GM18873 (cell line): ENCODE data around the gene PREX1.
A peak's percentile ranks its signal among the peaks of the same experiment; 100 is the strongest.
"Not testable (repeated sequence)": the region's sequence is repeated elsewhere in the genome, so short reads cannot be mapped to it uniquely, and the experiment has no call there.

Source experiments
- ATAC-seq: cut with Tn5 transposase; IDR thresholded peaks from one replicate; pipeline ENCODE4 v1.9.1; 2021; ENCODE audit warnings: mild to moderate bottlenecking, moderate library complexity, moderate number of reproducible peaks; ENCODE audit not compliant: unreplicated experiment, low FRiP score

The PREX1 gene

DNA sequence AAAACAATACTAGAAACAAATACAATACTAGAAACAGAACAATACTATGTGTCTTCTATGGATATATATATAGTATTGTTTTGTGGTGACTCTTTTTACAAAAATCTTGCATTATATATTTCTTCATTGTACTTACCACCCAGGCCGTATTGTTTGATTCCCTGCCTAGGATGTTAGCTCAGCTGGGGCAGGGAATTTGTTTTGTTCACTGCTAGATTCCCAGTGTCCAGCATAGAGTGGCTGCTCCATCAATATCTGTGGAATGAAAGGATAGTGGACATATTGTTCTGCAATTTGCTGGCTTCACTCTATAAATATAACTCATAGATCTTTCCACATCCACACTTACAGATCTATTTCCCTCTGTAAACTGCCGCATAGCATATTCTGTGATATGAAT, 21.5 kb upstream of the PREX1 start:
- no peak for ATAC-seq

- no peak for ATAC-seq
These were observed 19.9 kb upstream of the PREX1 start for GRCh38 chr20:48847498-48848205.

GRCh38 chr20:48846516-48847492, 19.0 kb upstream of the PREX1 start:
- ATAC-seq = peak; percentile 82

GRCh38 chr20:48845721-48846306, 18.0 kb upstream of the PREX1 start:
- ATAC-seq = no peak

GRCh38 chr20:48844996-48845395, 17.2 kb upstream of the PREX1 start:
- no peak for ATAC-seq

- not testable (repeated sequence) for ATAC-seq
These were observed 16.1 kb upstream of the PREX1 start for GRCh38 chr20:48843896-48844295.

- no peak for ATAC-seq
These were observed 15.4 kb upstream of the PREX1 start for GRCh38 chr20:48843057-48843806.

- ATAC-seq = no peak
These were observed 14.2 kb upstream of the PREX1 start for GRCh38 chr20:48841875-48842529.

DNA sequence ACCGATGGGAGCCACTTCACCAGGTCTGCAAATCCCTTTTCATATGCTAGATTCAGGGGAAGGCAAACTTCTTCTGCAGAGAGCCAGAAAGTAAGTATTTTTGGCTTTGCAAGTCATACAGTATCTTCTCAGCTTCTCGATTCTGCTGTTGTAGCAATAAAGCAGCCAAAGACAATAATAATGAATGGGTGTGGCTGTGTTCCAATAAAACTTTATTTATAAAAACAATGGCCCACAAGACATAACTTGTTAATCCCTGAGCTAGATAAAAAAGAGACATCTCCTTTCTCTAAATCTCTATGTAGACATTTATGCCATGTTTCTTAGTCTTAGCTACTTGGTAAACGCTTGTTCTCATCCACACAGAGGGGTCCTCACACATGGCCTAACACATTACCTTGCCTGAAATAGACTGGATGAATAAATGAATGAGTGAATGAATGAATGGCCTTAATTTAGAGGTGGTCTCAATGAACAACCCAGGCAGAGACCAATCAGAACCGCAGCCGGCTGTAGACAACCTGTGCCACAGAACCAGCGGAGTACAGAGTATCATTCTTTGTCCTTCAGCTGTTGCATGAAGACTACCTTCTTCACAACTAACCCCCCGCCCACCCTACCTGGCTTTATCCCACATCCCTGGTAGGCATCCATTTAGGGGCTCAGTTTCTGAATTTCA, 13.5 kb upstream of the PREX1 start:
- no peak for ATAC-seq

DNA sequence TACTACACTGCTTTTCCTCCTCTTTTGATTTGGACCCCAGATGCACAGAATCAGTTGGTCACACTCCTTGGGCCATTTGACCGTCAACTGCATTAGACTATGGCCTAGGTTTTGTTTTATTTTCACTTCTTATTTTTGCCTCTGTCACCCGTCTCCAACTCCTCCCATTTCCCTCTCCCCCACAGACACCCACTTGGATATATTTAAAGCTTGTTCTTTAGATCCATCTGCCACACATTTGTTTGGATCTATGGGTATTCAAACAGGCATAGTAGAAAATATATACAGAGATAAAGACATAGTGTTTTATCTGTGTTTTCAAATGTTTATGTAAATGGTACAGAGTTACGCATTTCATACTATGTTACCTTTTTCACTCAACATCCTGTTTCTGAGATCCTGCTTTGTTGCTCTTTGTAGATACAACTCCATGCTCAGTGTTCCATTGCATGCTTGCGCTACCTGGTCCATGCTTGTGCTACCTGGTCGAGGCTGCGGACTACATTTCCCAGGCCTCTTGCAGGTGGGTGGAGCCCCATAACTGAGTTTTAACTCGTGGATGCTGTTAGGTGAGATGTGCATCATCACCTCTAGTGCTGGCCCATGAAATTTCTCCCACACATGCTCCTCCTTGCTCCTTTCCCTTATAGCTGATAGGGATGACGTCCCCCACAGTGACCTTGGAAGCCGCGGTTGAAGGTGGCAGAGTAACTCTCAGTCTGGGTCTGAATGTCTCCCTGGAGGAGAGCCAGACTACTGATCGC, 11.5 kb upstream of the PREX1 start:
- no peak for ATAC-seq

DNA sequence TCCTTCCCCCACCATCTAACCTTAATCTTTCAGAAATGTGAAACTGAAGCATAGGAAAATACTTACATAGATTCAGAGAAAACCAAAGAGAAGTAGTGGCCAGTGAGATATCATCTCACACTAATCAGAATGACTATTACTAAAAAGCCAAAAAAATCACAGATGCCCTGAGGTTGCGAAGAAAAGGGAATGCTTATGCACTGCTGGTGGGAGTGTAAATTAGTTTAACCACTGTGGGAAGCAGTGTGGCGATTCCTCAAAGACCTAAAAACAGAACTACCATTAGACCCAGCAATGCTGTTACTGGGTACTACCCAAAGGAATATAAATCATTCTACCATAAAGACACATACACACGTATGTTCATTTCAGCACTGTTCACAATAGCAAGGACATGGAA, 9.2 kb upstream of the PREX1 start:
- ATAC-seq = no peak

DNA sequence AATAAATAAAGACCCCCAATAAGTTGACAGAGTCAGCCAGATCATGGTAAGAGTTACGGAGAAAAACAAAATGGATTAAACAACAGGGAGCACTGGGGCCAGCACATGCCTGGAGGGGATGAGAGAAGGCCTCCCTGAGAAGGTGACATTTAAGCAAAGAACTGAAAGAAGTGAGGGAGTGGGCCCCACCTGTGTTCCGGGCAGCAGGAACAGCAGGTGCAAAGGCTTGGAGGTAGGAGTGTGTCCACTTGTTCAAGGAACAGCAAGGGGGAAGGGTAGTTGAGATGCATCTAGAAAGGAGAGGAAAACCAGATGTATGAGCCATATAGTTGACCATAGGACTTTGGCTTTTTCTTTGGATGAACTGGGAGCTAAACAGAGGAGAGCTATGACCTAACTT, 7.6 kb upstream of the PREX1 start:
- ATAC-seq = no peak

GRCh38 chr20:48834278-48834677, 6.5 kb upstream of the PREX1 start:
- ATAC-seq = no peak

DNA sequence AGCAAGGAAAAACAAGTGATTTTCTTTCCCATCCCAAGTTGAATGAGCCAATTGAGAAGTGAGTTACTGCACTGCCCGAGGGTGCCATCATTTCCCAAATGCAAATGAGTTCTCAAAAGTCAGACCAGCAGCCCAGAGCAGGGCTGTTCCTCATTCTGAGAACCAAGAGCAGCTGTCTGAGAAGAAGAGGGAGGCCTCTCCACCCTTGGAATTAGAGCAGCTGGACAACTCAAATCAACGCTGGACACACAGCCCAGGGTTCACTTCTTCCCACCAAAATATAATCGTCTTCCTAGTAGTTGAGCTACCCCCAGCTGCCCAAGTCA, 4.6 kb upstream of the PREX1 start:
- ATAC-seq = no peak

GRCh38 chr20:48831718-48832404, 4.1 kb upstream of the PREX1 start:
- ATAC-seq = no peak

- ATAC-seq = no peak
These were observed 3.1 kb upstream of the PREX1 start for GRCh38 chr20:48830826-48831318.

DNA sequence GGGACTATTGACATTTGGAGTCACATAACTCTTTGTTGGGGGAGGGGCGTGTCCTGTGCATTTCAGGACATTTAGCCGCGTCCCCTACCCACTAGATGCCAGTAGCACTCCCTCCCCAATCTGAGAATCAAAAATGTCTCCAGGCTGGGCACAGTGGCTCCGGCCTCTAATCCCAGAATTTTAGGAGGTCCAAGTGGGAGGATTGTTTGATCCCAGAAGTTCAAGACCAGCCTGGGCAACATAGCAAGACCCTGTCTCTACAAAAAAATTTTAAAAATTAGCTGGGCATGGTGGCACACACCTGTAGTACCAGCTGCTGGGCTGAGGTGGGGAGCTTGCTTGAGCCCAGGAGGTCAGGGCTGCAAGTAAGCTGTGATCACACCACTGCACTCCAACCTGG, 2.1 kb upstream of the PREX1 start:
- ATAC-seq = no peak
